ENCODE data around the gene ANK3. TPM values are rescaled to one million over a fixed set of nuclear protein-coding genes. Genes with fewer than 3 reads are reported as not detected.

The ANK3 gene
- total RNA-seq, 2 donors from 2014 or later = 55.4 to 126 TPM

DNA sequence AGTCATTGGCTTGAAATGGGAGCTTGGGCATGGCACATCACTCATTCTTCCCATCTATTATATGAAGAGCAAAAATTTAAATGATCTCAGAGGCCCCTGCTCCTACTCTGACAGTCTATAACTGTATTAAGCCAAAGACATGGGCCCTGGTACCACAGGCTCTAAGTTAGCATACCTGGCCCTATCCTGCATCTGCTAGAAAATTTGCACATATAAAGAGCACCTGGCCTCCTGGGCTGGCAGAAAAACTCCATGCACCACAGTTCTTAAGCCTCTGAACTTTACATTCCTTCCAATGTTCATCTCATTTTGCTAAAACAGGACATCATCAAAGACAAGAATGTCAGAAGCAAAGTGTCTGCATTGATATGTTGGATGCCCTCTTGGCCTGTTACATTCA is 29.6 kb upstream of the ANK3 start:
- H3K9me3 ChIP-seq = no peaks in the 10 kb centered on the region
- no peak overlapping the region for H3K27ac ChIP-seq
- ATAC-seq (ENCODE audit: insufficient number of reproducible peaks, low FRiP score, low read depth) (no peak), DNase-seq (ENCODE audit: low spot score) (no peak)
- H3K27me3 ChIP-seq (replicated peaks; ENCODE audit: insufficient read depth) = no peaks in the 10 kb centered on the region
- no peaks in the 10 kb centered on the region for H3K36me3 ChIP-seq
- H3K4me1 ChIP-seq (ENCODE audit: control insufficient read depth in 1 of 2, low read depth in 2 of 2) = no peaks in the 10 kb centered on the region
- TF ChIP-seq, protein P1, sequence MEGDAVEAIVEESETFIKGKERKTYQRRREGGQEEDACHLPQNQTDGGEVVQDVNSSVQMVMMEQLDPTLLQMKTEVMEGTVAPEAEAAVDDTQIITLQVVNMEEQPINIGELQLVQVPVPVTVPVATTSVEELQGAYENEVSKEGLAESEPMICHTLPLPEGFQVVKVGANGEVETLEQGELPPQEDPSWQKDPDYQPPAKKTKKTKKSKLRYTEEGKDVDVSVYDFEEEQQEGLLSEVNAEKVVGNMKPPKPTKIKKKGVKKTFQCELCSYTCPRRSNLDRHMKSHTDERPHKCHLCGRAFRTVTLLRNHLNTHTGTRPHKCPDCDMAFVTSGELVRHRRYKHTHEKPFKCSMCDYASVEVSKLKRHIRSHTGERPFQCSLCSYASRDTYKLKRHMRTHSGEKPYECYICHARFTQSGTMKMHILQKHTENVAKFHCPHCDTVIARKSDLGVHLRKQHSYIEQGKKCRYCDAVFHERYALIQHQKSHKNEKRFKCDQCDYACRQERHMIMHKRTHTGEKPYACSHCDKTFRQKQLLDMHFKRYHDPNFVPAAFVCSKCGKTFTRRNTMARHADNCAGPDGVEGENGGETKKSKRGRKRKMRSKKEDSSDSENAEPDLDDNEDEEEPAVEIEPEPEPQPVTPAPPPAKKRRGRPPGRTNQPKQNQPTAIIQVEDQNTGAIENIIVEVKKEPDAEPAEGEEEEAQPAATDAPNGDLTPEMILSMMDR (IDR thresholded peaks at IDR 0.05) = no peak
- no peak overlapping the region for H3K4me3 ChIP-seq

DNA sequence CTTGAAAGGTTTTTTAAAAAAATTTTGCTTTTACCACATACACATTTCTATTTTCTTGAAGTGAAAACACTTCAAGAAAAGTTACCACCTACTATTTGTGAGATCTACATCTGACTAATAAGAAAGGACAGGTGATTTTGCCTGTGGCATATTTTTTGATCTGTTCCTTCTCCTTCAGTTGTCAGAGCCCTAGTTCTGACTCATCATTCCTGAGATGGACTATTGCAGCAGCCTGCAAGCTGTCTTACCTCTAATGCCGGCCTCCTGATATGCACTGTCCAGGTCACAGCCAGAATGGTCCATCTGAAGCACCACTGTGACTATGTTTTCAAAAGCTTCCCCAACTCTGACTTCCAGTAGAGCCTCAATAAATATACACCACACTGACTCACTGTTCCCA is 28.2 kb upstream of the ANK3 start:
- no peak overlapping the region for H3K4me3 ChIP-seq

DNA sequence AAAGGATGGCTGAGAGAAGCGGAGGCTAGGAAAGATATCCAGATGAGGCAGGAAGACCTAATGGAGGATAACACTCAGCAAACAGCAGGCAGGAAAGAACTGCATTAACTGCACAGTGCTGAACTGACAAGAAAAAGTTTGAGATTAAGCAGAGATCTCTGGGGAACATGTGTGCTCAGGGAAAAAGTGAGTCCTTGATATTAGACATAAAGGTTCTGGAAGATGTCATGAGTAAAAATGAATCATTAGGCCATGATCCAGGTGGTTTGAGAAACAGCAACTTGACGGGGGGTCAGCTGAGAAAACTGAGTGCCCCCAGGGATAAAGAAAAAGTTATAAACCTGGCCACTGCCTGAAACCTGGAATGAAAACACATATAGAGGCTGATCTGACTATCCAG is 27.3 kb upstream of the ANK3 start:
- H3K27ac ChIP-seq = no peak overlapping the region
- ATAC-seq (ENCODE audit: insufficient number of reproducible peaks, low FRiP score, low read depth) (no peak), DNase-seq (ENCODE audit: low spot score) (no peak)
- no peak overlapping the region for H3K4me3 ChIP-seq
- H3K36me3 ChIP-seq = no peaks in the 10 kb centered on the region
- no peaks in the 10 kb centered on the region for H3K4me1 ChIP-seq (ENCODE audit: control insufficient read depth in 1 of 2, low read depth in 2 of 2)
- TF ChIP-seq, protein P1 (IDR thresholded peaks at IDR 0.05) = no peak
- no peaks in the 10 kb centered on the region for H3K27me3 ChIP-seq (replicated peaks; ENCODE audit: insufficient read depth)
- no peaks in the 10 kb centered on the region for H3K9me3 ChIP-seq

More for the DNA sequence above, 28.2 kb upstream of the ANK3 start:
- no peak for ATAC-seq (ENCODE audit: insufficient number of reproducible peaks, low FRiP score, low read depth)
- Histone ChIP-seq H3K27ac (no peak overlapping the region), H3K27me3 (replicated peaks; ENCODE audit: insufficient read depth) (no peaks in the 10 kb centered on the region), H3K4me1 (ENCODE audit: control insufficient read depth in 1 of 2, low read depth in 2 of 2) (no peaks in the 10 kb centered on the region), H3K9me3 (no peaks in the 10 kb centered on the region), H3K36me3 (no peaks in the 10 kb centered on the region)
- no peak for DNase-seq (ENCODE audit: low spot score)
- TF ChIP-seq, protein P1 (IDR thresholded peaks at IDR 0.05) = no peak

DNA sequence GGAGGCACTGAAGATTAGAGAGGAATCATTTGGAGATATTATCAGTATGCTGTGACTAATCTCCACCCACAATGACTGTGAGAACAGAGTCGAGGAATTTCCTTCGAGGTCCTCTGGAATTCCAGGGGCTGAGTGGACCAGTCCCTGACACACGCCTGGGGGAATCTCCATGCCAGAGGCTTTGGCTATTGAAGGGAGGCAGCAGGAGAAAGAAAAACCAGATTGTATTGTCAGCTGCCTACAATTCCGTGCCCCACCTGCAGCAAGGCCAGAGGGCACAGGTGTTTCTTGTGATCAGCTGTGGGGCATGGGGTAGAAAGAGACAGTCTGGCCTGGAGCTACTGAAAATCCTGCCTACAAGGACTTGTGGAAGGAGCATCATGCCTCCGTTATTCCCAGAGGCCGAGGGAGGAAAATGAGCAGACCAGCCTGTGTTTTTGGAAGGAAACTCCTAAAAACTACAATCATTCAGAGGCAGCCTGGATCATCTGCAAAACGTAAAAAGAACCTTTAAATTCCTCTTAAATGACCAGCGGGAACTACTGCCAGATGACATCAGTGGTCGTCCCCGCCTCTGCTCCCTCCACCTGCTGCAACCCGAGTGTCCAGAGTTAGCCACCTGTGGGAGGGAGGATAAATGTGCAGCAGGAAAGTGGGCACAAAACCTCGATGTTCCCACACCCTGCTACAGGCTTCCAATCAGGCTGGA is 25.4 kb upstream of the ANK3 start:
- Histone ChIP-seq H3K27me3 (replicated peaks; ENCODE audit: insufficient read depth) (no peaks in the 10 kb centered on the region), H3K27ac (no peak overlapping the region), H3K4me1 (ENCODE audit: control insufficient read depth in 1 of 2, low read depth in 2 of 2) (no peaks in the 10 kb centered on the region), H3K4me3 (no peak overlapping the region), H3K36me3 (no peaks in the 10 kb centered on the region), H3K9me3 (no peaks in the 10 kb centered on the region)
- no peak for DNase-seq (ENCODE audit: low spot score)
- TF ChIP-seq, protein P1 (IDR thresholded peaks at IDR 0.05) = no peak
- no peak for ATAC-seq (ENCODE audit: insufficient number of reproducible peaks, low FRiP score, low read depth)

DNA sequence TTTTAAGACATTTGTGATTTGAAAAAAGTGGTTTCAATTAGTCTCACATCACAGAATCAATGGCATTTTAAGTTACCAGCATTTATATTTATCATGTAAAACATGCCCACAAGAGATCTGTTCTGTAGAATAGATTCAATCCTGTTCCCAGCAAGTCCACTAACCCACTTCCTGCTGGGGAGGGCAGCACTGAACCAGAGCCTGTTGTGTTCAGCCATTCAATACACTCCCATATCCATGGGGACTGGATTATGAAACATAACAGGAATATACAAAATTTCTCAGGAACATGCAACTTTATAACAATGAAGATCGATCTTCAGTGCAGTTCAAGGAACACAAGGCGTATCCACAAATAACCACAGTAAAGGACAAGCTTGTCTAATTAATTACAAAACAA is 24.4 kb upstream of the ANK3 start:
- H3K27me3 ChIP-seq (replicated peaks; ENCODE audit: insufficient read depth) = no peaks in the 10 kb centered on the region
- TF ChIP-seq, protein P1 (IDR thresholded peaks at IDR 0.05) = no peak
- no peak overlapping the region for H3K27ac ChIP-seq
- no peaks in the 10 kb centered on the region for H3K36me3 ChIP-seq
- H3K4me3 ChIP-seq = no peak overlapping the region
- ATAC-seq (ENCODE audit: insufficient number of reproducible peaks, low FRiP score, low read depth) = no peak
- H3K9me3 ChIP-seq = no peaks in the 10 kb centered on the region
- DNase-seq (ENCODE audit: low spot score) = no peak
- H3K4me1 ChIP-seq (ENCODE audit: control insufficient read depth in 1 of 2, low read depth in 2 of 2) = no peaks in the 10 kb centered on the region

All from thoracic aorta (tissue), 2 donors.